Measurements from ENCODE around the gene SYP. TPM values are rescaled to one million over a fixed set of nuclear protein-coding genes. Genes with fewer than 3 reads are reported as not detected.
A peak's percentile ranks its signal among the peaks of the same experiment; 100 is the strongest.

Gene SYP
- 4.8 and 8.4 TPM in 2 replicates for total RNA-seq (2011; cell fraction: chromatin; rRNA removed; ENCODE audit: low replicate concordance)
- 6.8 and 7.3 TPM in 2 replicates for total RNA-seq (2011; cell fraction: nucleolus; rRNA removed)
- total RNA-seq (2011; cell fraction: nucleoplasm; rRNA removed), result 6.0 and 10.6 TPM in 2 replicates
- total RNA-seq (2014; rRNA removed) (3.4 and 3.9 TPM in 2 replicates), total RNA-seq (2014; rRNA removed; fragmentation: Illumina TruSeq; extraction: Trizol) (2.2 and 2.6 TPM in 2 replicates), total RNA-seq (2015; rRNA removed; fragmentation: Illumina TruSeq; extraction: Trizol) (1.5 and 1.6 TPM in 2 replicates), total RNA-seq (2021) (2.1 and 3.0 TPM in 2 replicates), polyA plus RNA-seq (2011; rRNA removed) (3.9 and 5.1 TPM in 2 replicates), polyA plus RNA-seq (2014; fragmentation: Illumina TruSeq; extraction: Trizol) (2.4 and 2.9 TPM in 2 replicates), polyA plus RNA-seq (2014; fragmentation: Nextera tagmentation; extraction: Ambion mirVana) (under 1 TPM; 0.48 to 0.52 TPM), polyA plus RNA-seq (2014; rRNA removed) (3.6 and 4.3 TPM in 2 replicates), polyA minus RNA-seq (2011; rRNA and poly(A)+ RNA removed) (1.6 and 3.3 TPM in 2 replicates), Bru-seq, nascent RNA (percentile 43 among the genes with signal in this experiment), BruChase-seq, experiment 1, labeled RNA remaining after a 2-hour chase (percentile 40 among the genes with signal in this experiment), BruChase-seq, experiment 2, labeled RNA remaining after a 6-hour chase (percentile 35 among the genes with signal in this experiment)
- 5.7 and 10.1 TPM in 2 replicates for polyA plus RNA-seq (2011; cell fraction: cytosol; rRNA removed)
- 3.8 and 7.1 TPM in 2 replicates for polyA plus RNA-seq (2011; cell fraction: nucleus; rRNA removed)
- polyA plus RNA-seq (2012), result 1.8 and 4.5 TPM in 2 replicates
- polyA minus RNA-seq (2011; cell fraction: cytosol; rRNA and poly(A)+ RNA removed), result 1.3 and 4.0 TPM in 2 replicates
- 3.8 and 4.0 TPM in 2 replicates for polyA minus RNA-seq (2011; cell fraction: nucleus; rRNA and poly(A)+ RNA removed)
- long read RNA-seq, experiment 1, partial matches to known transcripts, result 2 of 5 reads
- long read RNA-seq, experiment 1, other reads (novel, unspliced or antisense), result 2 of 5 reads
- long read RNA-seq, experiment 2, partial matches to known transcripts, result 0 of 3 reads
- long read RNA-seq, experiment 2, other reads (novel, unspliced or antisense), result 2 of 3 reads
- long read RNA-seq, experiment 3, result 0 reads

DNA sequence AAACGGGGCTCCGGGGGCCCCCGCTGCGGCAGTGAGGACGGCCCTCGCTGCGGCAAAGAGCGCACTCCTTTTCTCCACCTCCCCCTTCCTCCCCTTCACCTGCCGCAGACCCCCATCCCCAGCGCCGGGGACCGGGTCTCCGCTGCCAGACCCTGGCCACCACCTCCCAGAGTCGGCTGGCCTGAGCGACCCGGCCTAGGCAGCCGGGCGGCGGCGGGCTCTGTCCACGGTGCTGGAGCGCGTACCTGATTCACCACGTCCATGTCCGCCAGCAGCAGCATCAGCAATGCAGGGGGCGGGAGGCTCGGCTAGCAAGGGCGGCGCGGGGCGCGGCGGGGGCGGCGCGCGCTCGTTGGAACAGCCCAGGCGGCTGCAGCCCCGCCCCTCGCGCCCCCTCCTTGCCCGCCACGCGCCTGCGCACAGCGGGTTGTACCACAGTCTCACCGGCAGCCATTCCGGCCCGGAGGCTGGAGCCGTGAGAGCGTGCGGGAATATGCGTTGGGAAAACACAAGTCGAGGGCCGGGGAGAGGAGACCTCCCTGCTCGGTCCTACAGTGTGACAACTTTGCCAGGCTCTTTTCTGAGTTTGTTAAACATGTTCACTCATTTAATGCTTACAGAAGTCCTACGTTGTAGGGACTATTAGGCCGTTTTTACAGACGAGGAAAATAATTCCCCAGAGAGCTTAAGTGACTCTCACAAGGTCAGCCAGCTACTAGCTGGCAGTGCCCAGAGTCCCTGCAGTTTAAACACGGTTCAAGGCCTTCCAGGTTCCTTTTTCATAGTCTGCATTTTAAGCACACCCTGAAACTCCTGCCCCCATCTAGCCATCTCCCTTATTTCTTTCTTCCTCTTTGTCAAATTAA lies at the start of gene SYP:
SYP (minus strand) TSS at position 288 of the 866 bp plus-strand sequence; CDS start at position 281, 7 bp downstream.
- Histone ChIP-seq H3K4me2 (ENCODE audit: insufficient read depth, low read length) (peak within 1 kb of the TSS; percentile 59), H3K79me2 (ENCODE audit: control insufficient read depth, insufficient read depth, low read length) (no peaks in the 10 kb centered on the region), H3K4me1 (replicated peaks in 1 of 2; ENCODE audit: control insufficient read depth in 2 of 2, insufficient read depth in 2 of 2, low read length in 2 of 2) (peaks cover 17 to 30% of the 10 kb centered on the region in 2 experiments; a peak in 4 of 5 replicates), H2AFZ (ENCODE audit: low read depth, low read length) (peak within 1 kb of the TSS; percentile 90), H3K9me1 (ENCODE audit: control insufficient read depth, insufficient read depth, low read length) (no peaks in the 10 kb centered on the region), H3K36me3 (ENCODE audit: control insufficient read depth, insufficient read depth, low read length) (no peaks in the 10 kb centered on the region), H3K4me3 (peak within 1 kb of the TSS; percentile 35; the same call in 1 of the 2 replicates), H4K20me1 (replicated peaks; ENCODE audit: control insufficient read depth, insufficient read depth, low read length) (no peaks in the 10 kb centered on the region), H3K27me3 (ENCODE audit: control insufficient read depth in 2 of 2, insufficient read depth in 2 of 2, low read length in 2 of 2) (no peaks in the 10 kb centered on the region), H3K9ac (ENCODE audit: insufficient read depth in 1 of 2, low read depth in 2 of 2, low read length in 2 of 2) (peak within 1 kb of the TSS; percentile 59 to 84), H3K9me3 (replicated peaks; ENCODE audit: control insufficient read depth, insufficient read depth, low read depth, low read length) (no peaks in the 10 kb centered on the region), H3K27ac (ENCODE audit: extremely low read depth, low read depth, low read length) (peak within 1 kb of the TSS; percentile 62)
- intact Hi-C loops (cut with micrococcal nuclease) (no loop called here), in situ Hi-C loops (cut with MboI) (no loop called here)
- DNase-seq (ENCODE audit: extremely low read depth in 1 of 4, low spot score in 3 of 4) (peak; percentile 94 to 97 (median 97)), FAIRE-seq (peak; percentile 79), ATAC-seq (peak; percentile 98)
- TSS peak; percentile 86 for BruUV-seq (replicated peaks)
- ChIA-PET POLR2A (no interaction called here), CTCF (ENCODE audit: low intra/inter-chr PET ratio) (no interaction called here)
- 2% methylated on average over 17 of the region's 61 CpGs for whole genome bisulfite sequencing (ENCODE audit: insufficient coverage, low coverage, missing lambda C conversion rate)
- TF ChIP-seq ZNF609 (CRISPR knock-in tag; IDR thresholded peaks at IDR 0.05; ENCODE audit: borderline replicate concordance), result peak; percentile 96; the same call in 1 of the 2 replicates
- no peak for TF ChIP-seq TRIM25 (IDR thresholded peaks at IDR 0.05; ENCODE audit: borderline replicate concordance)
- TF ChIP-seq ELF1 (tag; IDR thresholded peaks at IDR 0.05), result no peak
- TF ChIP-seq SNIP1 (IDR thresholded peaks at IDR 0.05; ENCODE audit: low read depth), result no peak
- no peak for TF ChIP-seq PATZ1 (CRISPR knock-in tag; IDR thresholded peaks at IDR 0.05; ENCODE audit: borderline replicate concordance)
- 0 out of 2 replicates have a peak, but pooled peaks have one; percentile 22 for TF ChIP-seq CBX5 (IDR thresholded peaks at IDR 0.05; ENCODE audit: borderline replicate concordance, low read depth)
